ENCODE measurements around the gene SLC35F1.

Gene SLC35F1

DNA sequence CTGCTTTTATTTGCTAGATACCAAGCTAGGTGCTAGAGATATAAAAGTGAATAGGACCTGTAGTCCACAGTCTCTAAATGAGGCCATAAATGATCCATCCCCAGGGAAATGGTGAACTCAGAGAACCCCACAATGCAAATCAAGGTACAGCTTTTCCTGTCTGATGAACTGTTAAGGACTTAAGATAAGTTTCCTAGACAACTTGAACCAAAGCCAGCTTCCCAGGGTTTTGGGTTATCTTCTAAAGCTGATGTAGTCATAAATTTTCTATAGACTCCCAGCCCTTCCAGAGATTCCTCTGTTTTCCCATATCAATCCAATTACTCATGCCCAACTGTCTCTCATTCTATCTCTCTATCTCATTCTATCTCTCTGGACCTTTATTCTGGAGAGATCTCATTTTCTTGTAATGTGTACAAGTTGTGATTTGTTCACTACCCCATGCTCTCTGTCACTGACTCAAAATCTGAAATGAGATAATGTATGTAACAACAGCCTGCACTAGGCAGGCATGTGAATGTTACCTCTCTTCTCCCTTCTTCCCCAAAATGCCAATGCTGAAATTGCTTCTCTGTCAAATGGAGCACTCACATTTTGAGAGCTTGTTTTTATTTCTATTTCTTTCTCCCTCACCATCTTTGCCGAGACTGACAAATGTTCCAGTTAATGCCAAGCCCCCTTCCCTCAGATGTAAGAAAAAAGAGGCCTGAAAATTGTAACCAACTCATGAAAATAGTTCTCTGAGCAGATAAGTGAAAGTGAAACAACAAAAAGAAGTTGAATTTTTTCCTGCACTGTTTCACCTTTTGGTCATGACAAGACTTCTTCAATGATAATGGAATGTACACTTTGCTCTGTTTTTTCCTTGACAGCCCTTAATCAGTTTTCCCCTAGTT lies 279.9 kb downstream of the SLC35F1 start:
- DNase-seq (ENCODE audit: insufficient read length, low spot score), result no peak

DNA sequence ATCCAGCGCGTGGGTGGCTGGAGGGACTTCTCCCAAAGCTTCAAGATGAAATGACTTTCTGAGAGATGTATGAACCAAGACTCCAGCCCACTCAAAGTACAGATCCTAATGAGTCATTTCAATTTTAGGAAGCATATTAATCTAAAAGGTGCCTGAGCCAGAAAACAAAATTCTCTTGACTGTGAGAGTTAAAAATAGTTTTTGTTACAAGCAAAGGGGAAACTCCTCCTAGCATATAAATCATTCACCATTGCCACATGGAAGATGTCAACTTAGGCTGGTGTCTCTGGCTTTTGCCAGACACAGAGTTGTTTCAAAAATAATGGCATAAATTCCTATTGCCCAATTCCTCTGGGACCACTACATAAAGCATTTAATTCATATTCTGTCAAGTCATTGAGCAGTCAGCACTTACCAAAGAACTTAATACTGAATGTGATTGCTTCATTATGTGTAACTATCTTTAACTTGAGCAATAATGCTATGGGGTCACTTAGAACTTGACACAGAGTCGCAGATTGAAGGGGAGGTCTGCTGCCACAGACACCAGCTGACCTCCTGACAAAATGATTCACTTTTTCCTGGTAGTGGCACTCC lies 280.6 kb downstream of the SLC35F1 start:
- TF ChIP-seq TAF1 (IDR thresholded peaks at IDR 0.05; ENCODE audit: low read depth, low read length), result no peak
- no peak for TF ChIP-seq POU2F2 (IDR thresholded peaks at IDR 0.05; ENCODE audit: low read depth, low read length)
- no peak for TF ChIP-seq SPI1 (IDR thresholded peaks at IDR 0.05; ENCODE audit: low read depth, low read length)
- TF ChIP-seq POLR2AphosphoS5 (IDR thresholded peaks at IDR 0.05; ENCODE audit: low read depth, low read length), result no peak
- TF ChIP-seq POLR2A (IDR thresholded peaks at IDR 0.05; ENCODE audit: low read depth, low read length), result no peak
- no peak for TF ChIP-seq PAX5 (IDR thresholded peaks at IDR 0.05; ENCODE audit: insufficient read depth, low read length, severe bottlenecking)
- DNase-seq (ENCODE audit: insufficient read length, low spot score) (no peak), FAIRE-seq (peak; percentile 41)

More for the DNA sequence above, 279.9 kb downstream of the SLC35F1 start:
- TF ChIP-seq POLR2AphosphoS5 (IDR thresholded peaks at IDR 0.05; ENCODE audit: low read depth, low read length), result no peak
- no peak for TF ChIP-seq PAX5 (IDR thresholded peaks at IDR 0.05; ENCODE audit: insufficient read depth, low read length, severe bottlenecking)
- no peak for TF ChIP-seq TAF1 (IDR thresholded peaks at IDR 0.05; ENCODE audit: low read depth, low read length)
- TF ChIP-seq SPI1 (IDR thresholded peaks at IDR 0.05; ENCODE audit: low read depth, low read length), result no peak; the same call in 1 of the 2 replicates
- TF ChIP-seq POU2F2 (IDR thresholded peaks at IDR 0.05; ENCODE audit: low read depth, low read length), result no peak
- no peak for TF ChIP-seq POLR2A (IDR thresholded peaks at IDR 0.05; ENCODE audit: low read depth, low read length)
- FAIRE-seq, result peak; percentile 78

DNA sequence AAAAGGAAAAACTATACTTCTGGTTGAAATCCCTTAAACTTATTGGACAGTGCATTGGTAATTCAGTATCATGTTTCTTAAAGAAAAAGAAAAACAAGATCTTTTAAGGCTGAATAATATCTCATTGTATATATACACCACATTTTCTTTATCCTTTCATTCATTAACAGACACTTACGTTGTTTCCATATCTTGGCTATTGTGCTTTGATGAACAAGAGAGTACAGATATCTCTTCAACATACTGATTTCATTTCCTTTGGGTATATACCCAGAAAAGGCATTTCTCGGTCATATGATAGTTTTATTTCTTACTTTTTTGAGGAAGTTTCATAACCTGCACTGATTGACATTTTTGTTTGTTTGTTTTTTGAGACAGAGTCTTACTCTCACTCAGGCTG lies 281.5 kb downstream of the SLC35F1 start:
- FAIRE-seq, result no peak
- no peak for DNase-seq (ENCODE audit: insufficient read length, low spot score)
- TF ChIP-seq POLR2A (IDR thresholded peaks at IDR 0.05; ENCODE audit: low read depth, low read length), result no peak
- TF ChIP-seq POU2F2 (IDR thresholded peaks at IDR 0.05; ENCODE audit: low read depth, low read length), result no peak
- TF ChIP-seq SPI1 (IDR thresholded peaks at IDR 0.05; ENCODE audit: low read depth, low read length), result no peak
- no peak for TF ChIP-seq PAX5 (IDR thresholded peaks at IDR 0.05; ENCODE audit: insufficient read depth, low read length, severe bottlenecking)
- TF ChIP-seq POLR2AphosphoS5 (IDR thresholded peaks at IDR 0.05; ENCODE audit: low read depth, low read length), result no peak
- no peak for TF ChIP-seq TAF1 (IDR thresholded peaks at IDR 0.05; ENCODE audit: low read depth, low read length)

DNA sequence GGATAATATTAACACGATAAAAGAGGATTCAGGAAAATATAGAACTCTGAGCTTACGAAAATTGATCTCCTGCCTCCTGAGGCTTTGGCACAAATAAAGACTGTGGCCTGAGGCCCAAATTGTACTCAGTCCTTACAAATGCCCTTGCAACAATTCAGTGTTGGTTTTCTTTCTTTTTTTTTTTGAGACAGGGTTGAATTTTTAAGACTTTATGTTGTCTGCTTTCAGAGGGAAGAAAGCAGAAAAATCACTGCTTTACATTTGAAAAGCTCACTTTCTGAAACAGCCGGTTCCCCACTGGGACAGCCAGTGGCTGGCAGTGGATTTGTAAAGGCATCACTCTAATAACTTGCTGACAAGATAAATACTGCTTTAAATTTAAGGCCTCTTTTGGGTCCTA lies 290.5 kb downstream of the SLC35F1 start:
- no peak for TF ChIP-seq TAF1 (IDR thresholded peaks at IDR 0.05; ENCODE audit: low read depth, low read length)
- no peak for TF ChIP-seq SPI1 (IDR thresholded peaks at IDR 0.05; ENCODE audit: low read depth, low read length)
- no peak for TF ChIP-seq POLR2AphosphoS5 (IDR thresholded peaks at IDR 0.05; ENCODE audit: low read depth, low read length)
- TF ChIP-seq POLR2A (IDR thresholded peaks at IDR 0.05; ENCODE audit: low read depth, low read length), result no peak
- TF ChIP-seq PAX5 (IDR thresholded peaks at IDR 0.05; ENCODE audit: insufficient read depth, low read length, severe bottlenecking), result no peak
- TF ChIP-seq POU2F2 (IDR thresholded peaks at IDR 0.05; ENCODE audit: low read depth, low read length), result no peak
- FAIRE-seq (no peak), DNase-seq (ENCODE audit: insufficient read length, low spot score) (no peak)

DNA sequence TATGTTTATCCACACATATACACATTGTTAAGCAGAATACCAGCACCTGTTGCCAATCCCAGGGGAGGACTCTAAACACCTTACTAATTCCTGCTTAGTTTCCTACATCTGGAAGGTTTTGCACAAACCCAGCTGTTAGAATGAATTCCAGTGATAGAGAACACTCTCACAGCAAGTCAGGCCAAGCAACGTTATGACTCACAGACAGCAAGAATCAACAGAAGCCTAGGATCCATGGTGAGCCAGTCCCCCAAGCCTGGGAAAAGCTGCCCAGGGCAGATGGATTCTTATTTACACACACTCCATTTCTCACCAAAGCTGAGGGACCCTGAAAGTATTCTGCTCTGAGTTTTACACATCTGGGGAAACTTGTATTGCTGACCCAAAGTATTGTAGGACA lies 291.7 kb downstream of the SLC35F1 start:
- no peak for FAIRE-seq
- DNase-seq (ENCODE audit: insufficient read length, low spot score), result no peak

DNA sequence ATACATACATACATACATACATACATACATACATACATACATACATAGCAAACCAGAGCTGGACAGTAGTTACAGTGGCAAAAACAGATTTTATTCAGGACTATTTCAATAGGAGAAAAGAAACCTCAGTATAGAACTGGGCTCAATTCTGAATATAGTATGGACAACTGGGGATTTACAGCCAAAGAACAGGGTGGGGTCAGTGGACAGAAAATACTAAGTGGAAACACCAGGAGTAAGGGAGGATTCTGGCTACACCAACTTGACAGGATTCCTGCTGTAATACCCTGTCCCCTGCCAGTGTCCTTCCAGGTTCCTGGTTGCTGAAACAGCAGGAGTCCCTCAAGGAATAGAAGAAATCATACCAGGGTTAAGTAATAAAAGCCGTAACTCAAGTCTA lies 293.1 kb downstream of the SLC35F1 start:
- DNase-seq (ENCODE audit: insufficient read length, low spot score) (no peak), FAIRE-seq (no peak)
- no peak for TF ChIP-seq SPI1 (IDR thresholded peaks at IDR 0.05; ENCODE audit: low read depth, low read length)
- no peak for TF ChIP-seq POLR2AphosphoS5 (IDR thresholded peaks at IDR 0.05; ENCODE audit: low read depth, low read length)
- TF ChIP-seq PAX5 (IDR thresholded peaks at IDR 0.05; ENCODE audit: insufficient read depth, low read length, severe bottlenecking), result no peak
- no peak for TF ChIP-seq TAF1 (IDR thresholded peaks at IDR 0.05; ENCODE audit: low read depth, low read length)
- TF ChIP-seq POLR2A (IDR thresholded peaks at IDR 0.05; ENCODE audit: low read depth, low read length), result no peak
- no peak for TF ChIP-seq POU2F2 (IDR thresholded peaks at IDR 0.05; ENCODE audit: low read depth, low read length)

More for the DNA sequence above, 291.7 kb downstream of the SLC35F1 start:
- no peak for TF ChIP-seq SPI1 (IDR thresholded peaks at IDR 0.05; ENCODE audit: low read depth, low read length)
- no peak for TF ChIP-seq TAF1 (IDR thresholded peaks at IDR 0.05; ENCODE audit: low read depth, low read length)
- no peak for TF ChIP-seq POU2F2 (IDR thresholded peaks at IDR 0.05; ENCODE audit: low read depth, low read length)
- TF ChIP-seq POLR2A (IDR thresholded peaks at IDR 0.05; ENCODE audit: low read depth, low read length), result no peak
- no peak for TF ChIP-seq PAX5 (IDR thresholded peaks at IDR 0.05; ENCODE audit: insufficient read depth, low read length, severe bottlenecking)
- TF ChIP-seq POLR2AphosphoS5 (IDR thresholded peaks at IDR 0.05; ENCODE audit: low read depth, low read length), result no peak

DNA sequence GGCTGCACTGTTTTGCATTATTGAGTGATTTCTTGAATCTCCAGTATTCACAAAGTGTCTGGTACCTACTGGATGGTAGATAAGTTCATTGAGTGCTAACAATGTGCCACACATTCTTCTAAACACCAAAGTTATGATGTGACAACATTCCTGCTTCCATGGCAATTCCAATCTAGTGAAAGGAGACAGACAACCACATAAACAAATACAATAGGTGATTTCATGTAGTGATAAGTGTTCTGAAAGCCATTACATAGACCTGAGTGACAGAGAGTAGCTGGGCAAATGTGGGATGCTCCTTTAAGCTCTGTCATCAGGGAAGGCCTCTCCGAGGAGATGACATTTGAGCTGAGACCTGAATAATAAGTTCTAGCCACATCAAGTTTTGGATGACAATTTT lies 295.5 kb downstream of the SLC35F1 start:
- FAIRE-seq (no peak), DNase-seq (ENCODE audit: insufficient read length, low spot score) (no peak)
- no peak for TF ChIP-seq POLR2A (IDR thresholded peaks at IDR 0.05; ENCODE audit: low read depth, low read length)
- no peak for TF ChIP-seq PAX5 (IDR thresholded peaks at IDR 0.05; ENCODE audit: insufficient read depth, low read length, severe bottlenecking)
- TF ChIP-seq SPI1 (IDR thresholded peaks at IDR 0.05; ENCODE audit: low read depth, low read length), result no peak
- TF ChIP-seq POLR2AphosphoS5 (IDR thresholded peaks at IDR 0.05; ENCODE audit: low read depth, low read length), result no peak
- TF ChIP-seq TAF1 (IDR thresholded peaks at IDR 0.05; ENCODE audit: low read depth, low read length), result no peak
- TF ChIP-seq POU2F2 (IDR thresholded peaks at IDR 0.05; ENCODE audit: low read depth, low read length), result no peak

DNA sequence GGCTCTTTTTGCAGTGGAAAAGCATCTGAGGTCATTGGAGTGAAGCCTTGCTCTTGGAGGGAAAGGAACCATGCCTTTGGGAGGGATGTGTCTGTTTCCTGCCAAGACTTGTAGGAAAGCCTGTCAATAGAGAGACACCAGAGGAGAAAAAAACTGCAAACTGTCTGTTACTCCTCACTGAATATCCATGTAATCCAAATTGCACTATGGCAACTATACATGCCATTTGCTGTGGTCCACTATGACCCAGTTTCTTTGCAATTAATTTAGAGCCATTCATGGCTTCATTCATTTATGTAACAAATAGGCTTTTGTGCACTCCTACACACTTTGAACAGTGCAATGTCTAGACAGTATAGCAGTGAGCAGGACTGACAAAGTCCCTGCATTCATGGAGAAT lies 296.5 kb downstream of the SLC35F1 start:
- DNase-seq (ENCODE audit: insufficient read length, low spot score) (no peak), FAIRE-seq (no peak)
- TF ChIP-seq POLR2AphosphoS5 (IDR thresholded peaks at IDR 0.05; ENCODE audit: low read depth, low read length) (no peak), PAX5 (IDR thresholded peaks at IDR 0.05; ENCODE audit: insufficient read depth, low read length, severe bottlenecking) (no peak), TAF1 (IDR thresholded peaks at IDR 0.05; ENCODE audit: low read depth, low read length) (no peak), POU2F2 (IDR thresholded peaks at IDR 0.05; ENCODE audit: low read depth, low read length) (no peak), SPI1 (IDR thresholded peaks at IDR 0.05; ENCODE audit: low read depth, low read length) (no peak), POLR2A (IDR thresholded peaks at IDR 0.05; ENCODE audit: low read depth, low read length) (no peak)

DNA sequence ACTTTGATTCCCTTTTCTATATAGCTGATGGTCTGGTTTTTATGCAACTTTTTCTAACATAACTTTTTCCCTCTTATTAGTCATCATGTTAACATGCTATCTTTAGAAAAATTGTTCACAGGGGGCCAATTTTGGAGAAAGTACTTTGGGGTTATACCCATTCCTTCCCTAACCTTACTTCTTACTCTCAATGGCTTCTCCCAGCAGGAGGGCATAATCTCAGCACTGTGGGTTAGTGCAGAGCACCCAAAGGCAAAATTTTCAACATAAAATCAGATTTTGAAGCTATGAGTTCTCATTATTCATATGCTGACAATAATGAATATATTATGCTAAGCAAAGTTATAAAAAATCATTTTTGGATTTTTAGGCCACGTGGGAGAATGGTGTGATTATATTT lies 299.2 kb downstream of the SLC35F1 start:
- no peak for DNase-seq (ENCODE audit: insufficient read length, low spot score)
- no peak for TF ChIP-seq POLR2AphosphoS5 (IDR thresholded peaks at IDR 0.05; ENCODE audit: low read depth, low read length)
- no peak for TF ChIP-seq TAF1 (IDR thresholded peaks at IDR 0.05; ENCODE audit: low read depth, low read length)
- TF ChIP-seq POLR2A (IDR thresholded peaks at IDR 0.05; ENCODE audit: low read depth, low read length), result no peak
- TF ChIP-seq PAX5 (IDR thresholded peaks at IDR 0.05; ENCODE audit: insufficient read depth, low read length, severe bottlenecking), result no peak
- no peak for TF ChIP-seq SPI1 (IDR thresholded peaks at IDR 0.05; ENCODE audit: low read depth, low read length)
- no peak for TF ChIP-seq POU2F2 (IDR thresholded peaks at IDR 0.05; ENCODE audit: low read depth, low read length)
- FAIRE-seq, result no peak

Data from GM12891 (cell line).